ENCODE data around the gene WFIKKN1. TPM values are rescaled to one million over a fixed set of nuclear protein-coding genes. Genes with fewer than 3 reads are reported as not detected.

The WFIKKN1 gene
- total RNA-seq, 1 experiment from 2014 or later, result 0.11 TPM

DNA sequence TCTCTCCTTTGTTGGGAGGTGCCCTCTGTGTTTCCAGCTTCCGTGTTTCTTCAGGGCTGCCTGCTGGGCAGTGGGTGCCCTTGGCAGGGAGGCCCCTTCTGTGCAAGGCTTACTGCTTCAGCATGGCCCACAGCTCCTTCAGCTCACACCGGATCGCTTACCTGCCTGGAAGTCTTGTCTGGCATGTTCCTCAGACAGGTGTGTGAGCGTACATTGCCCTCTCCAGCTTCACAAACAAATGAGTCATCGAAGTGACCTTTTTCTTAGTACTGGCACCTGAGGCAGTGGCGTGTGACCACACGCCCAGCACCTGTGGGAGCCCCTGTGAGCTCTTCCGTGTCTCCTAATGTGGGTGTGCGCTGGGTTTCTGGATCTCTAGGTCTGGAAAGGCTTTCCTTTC, 37.4 kb upstream of the WFIKKN1 start:
- Histone ChIP-seq H3K4me3 (ENCODE audit: low read length) (no peak overlapping the region), H3K9ac (ENCODE audit: low read length) (no peak overlapping the region), H2AFZ (ENCODE audit: low read length) (no peak overlapping the region), H4K20me1 (ENCODE audit: low read length) (peaks cover 12% of the 10 kb centered on the region; the same call in 1 of the 2 replicates), H3K27ac (ENCODE audit: low read length) (peak overlapping the region; percentile 28), H3F3A (ENCODE audit: low read length, unreplicated experiment) (no peaks in the 10 kb centered on the region), H3K79me2 (ENCODE audit: low read length) (peaks cover 67% of the 10 kb centered on the region), H3K4me1 (ENCODE audit: insufficient read depth, low read length) (peaks cover 28% of the 10 kb centered on the region), H3K9me2 (replicated peaks; ENCODE audit: low read length) (no peaks in the 10 kb centered on the region), H3K9me3 (ENCODE audit: low read length) (no peaks in the 10 kb centered on the region), H3K27me3 (ENCODE audit: low read length) (no peaks in the 10 kb centered on the region), H3K4me2 (ENCODE audit: low read length) (peak overlapping the region; percentile 51), H3K36me3 (ENCODE audit: low read depth, low read length) (no peaks in the 10 kb centered on the region)
- BruUV-seq (replicated peaks), result no TSS peak
- TF ChIP-seq EZH2phosphoT487 (IDR thresholded peaks at IDR 0.05; ENCODE audit: borderline replicate concordance, low read length), result no peak
- TF ChIP-seq, protein P1, sequence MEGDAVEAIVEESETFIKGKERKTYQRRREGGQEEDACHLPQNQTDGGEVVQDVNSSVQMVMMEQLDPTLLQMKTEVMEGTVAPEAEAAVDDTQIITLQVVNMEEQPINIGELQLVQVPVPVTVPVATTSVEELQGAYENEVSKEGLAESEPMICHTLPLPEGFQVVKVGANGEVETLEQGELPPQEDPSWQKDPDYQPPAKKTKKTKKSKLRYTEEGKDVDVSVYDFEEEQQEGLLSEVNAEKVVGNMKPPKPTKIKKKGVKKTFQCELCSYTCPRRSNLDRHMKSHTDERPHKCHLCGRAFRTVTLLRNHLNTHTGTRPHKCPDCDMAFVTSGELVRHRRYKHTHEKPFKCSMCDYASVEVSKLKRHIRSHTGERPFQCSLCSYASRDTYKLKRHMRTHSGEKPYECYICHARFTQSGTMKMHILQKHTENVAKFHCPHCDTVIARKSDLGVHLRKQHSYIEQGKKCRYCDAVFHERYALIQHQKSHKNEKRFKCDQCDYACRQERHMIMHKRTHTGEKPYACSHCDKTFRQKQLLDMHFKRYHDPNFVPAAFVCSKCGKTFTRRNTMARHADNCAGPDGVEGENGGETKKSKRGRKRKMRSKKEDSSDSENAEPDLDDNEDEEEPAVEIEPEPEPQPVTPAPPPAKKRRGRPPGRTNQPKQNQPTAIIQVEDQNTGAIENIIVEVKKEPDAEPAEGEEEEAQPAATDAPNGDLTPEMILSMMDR (conservative IDR thresholded peaks at IDR 0.05; ENCODE audit: low read depth, low read length), result no peak
- no peak for TF ChIP-seq EZH2 (IDR thresholded peaks at IDR 0.05; ENCODE audit: low read length, unreplicated experiment)
- POLR2A ChIA-PET (ENCODE audit: unreplicated experiment), result interaction anchor here (1.0 kb wide), 1 partner anchor 51 kb away, joined by 5 read pairs; no protein-coding TSS in a partner anchor
- ATAC-seq (no peak), DNase-seq (peak; percentile 77)
- CTCF ChIA-PET, result no interaction called here
- intact Hi-C loops (cut with micrococcal nuclease), result no loop called here

DNA sequence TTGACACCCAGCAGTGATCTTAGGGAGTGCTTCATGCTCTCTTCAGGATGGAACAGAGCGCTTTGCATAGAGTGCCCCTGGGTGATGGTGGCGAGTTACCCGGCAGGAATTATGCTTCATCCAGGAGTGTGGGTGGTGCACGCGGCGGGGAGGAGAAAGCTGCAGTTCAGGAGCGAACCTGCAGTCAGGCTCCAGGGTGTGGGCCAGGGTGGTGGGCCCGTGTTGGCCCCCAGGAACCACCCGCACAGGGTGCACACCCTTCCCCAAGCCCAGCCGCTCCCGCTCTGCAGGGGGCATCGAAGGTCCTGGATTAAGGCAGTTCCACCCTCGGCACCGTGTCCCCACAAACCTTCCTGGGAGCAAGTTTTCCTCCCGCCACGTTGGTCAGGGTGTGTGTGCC, 37.0 kb upstream of the WFIKKN1 start:
- DNase-seq, result no peak
- 0 out of 2 replicates have a peak overlapping the region, but pooled peaks have one; percentile 51 for H3K4me2 ChIP-seq (ENCODE audit: low read length)
- H3K9me3 ChIP-seq (ENCODE audit: low read length), result no peaks in the 10 kb centered on the region
- H3F3A ChIP-seq (ENCODE audit: low read length, unreplicated experiment), result no peaks in the 10 kb centered on the region
- H3K9me2 ChIP-seq (replicated peaks; ENCODE audit: low read length), result no peaks in the 10 kb centered on the region
- BruUV-seq (replicated peaks), result no TSS peak
- H3K27ac ChIP-seq (ENCODE audit: low read length), result no peak overlapping the region
- ChIA-PET POLR2A (ENCODE audit: unreplicated experiment) (interaction anchor here (1.0 kb wide), 1 partner anchor 51 kb away, joined by 5 read pairs; no protein-coding TSS in a partner anchor), CTCF (no interaction called here)
- intact Hi-C loops (cut with micrococcal nuclease), result no loop called here
- H2AFZ ChIP-seq (ENCODE audit: low read length), result no peak overlapping the region
- H3K79me2 ChIP-seq (ENCODE audit: low read length), result peaks cover 63% of the 10 kb centered on the region
- no peaks in the 10 kb centered on the region for H3K27me3 ChIP-seq (ENCODE audit: low read length)
- peaks cover 12% of the 10 kb centered on the region; the same call in 1 of the 2 replicates for H4K20me1 ChIP-seq (ENCODE audit: low read length)
- peaks cover 28% of the 10 kb centered on the region for H3K4me1 ChIP-seq (ENCODE audit: insufficient read depth, low read length)
- H3K36me3 ChIP-seq (ENCODE audit: low read depth, low read length), result no peaks in the 10 kb centered on the region
- TF ChIP-seq EZH2 (IDR thresholded peaks at IDR 0.05; ENCODE audit: low read length, unreplicated experiment) (no peak), EZH2phosphoT487 (IDR thresholded peaks at IDR 0.05; ENCODE audit: borderline replicate concordance, low read length) (no peak)
- TF ChIP-seq, protein P1 (conservative IDR thresholded peaks at IDR 0.05; ENCODE audit: low read depth, low read length), result no peak
- H3K4me3 ChIP-seq (ENCODE audit: low read length), result no peak overlapping the region
- ATAC-seq, result no peak
- H3K9ac ChIP-seq (ENCODE audit: low read length), result no peak overlapping the region

DNA sequence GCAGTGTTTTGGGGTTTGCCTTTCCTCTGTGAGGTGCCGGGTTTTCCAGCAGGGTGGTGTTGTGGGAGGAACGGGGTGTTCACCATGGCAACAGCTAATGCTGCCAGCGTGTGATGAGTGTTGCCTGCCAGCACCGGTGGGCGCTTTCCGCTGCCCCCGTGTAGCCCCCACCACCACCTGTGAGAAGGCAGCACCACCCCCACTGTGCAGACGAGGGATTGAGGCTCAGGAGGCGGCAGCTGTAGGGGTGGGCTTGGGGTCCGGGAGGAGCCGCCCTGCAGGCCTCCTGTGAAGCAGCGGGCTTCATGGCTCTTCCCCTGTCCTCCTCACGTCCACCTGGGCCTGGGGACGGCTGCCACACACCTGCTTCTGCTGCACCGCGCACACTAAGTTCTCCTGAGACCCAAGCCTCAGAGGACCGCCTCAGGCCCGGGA, 35.7 kb upstream of the WFIKKN1 start:
- Histone ChIP-seq H3K4me1 (ENCODE audit: insufficient read depth, low read length) (peaks cover 28% of the 10 kb centered on the region), H3K4me3 (ENCODE audit: low read length) (no peak overlapping the region), H3K9me2 (replicated peaks; ENCODE audit: low read length) (no peaks in the 10 kb centered on the region), H3K9ac (ENCODE audit: low read length) (no peak overlapping the region), H4K20me1 (ENCODE audit: low read length) (peaks cover 12% of the 10 kb centered on the region; the same call in 1 of the 2 replicates), H3F3A (ENCODE audit: low read length, unreplicated experiment) (no peaks in the 10 kb centered on the region), H3K27me3 (ENCODE audit: low read length) (no peaks in the 10 kb centered on the region), H3K9me3 (ENCODE audit: low read length) (no peaks in the 10 kb centered on the region), H3K4me2 (ENCODE audit: low read length) (no peak overlapping the region), H2AFZ (ENCODE audit: low read length) (no peak overlapping the region), H3K79me2 (ENCODE audit: low read length) (peaks cover 62% of the 10 kb centered on the region), H3K27ac (ENCODE audit: low read length) (no peak overlapping the region), H3K36me3 (ENCODE audit: low read depth, low read length) (no peaks in the 10 kb centered on the region)
- POLR2A ChIA-PET (ENCODE audit: unreplicated experiment), result no interaction called here
- CTCF ChIA-PET, result no interaction called here
- TF ChIP-seq, protein P1 (conservative IDR thresholded peaks at IDR 0.05; ENCODE audit: low read depth, low read length), result no peak
- no peak for TF ChIP-seq EZH2 (IDR thresholded peaks at IDR 0.05; ENCODE audit: low read length, unreplicated experiment)
- no peak for TF ChIP-seq EZH2phosphoT487 (IDR thresholded peaks at IDR 0.05; ENCODE audit: borderline replicate concordance, low read length)
- ATAC-seq (no peak), DNase-seq (no peak)
- intact Hi-C loops (cut with micrococcal nuclease), result no loop called here
- BruUV-seq (replicated peaks), result no TSS peak
